ENCODE measurements around the gene SENP3. TPM values are rescaled to one million over a fixed set of nuclear protein-coding genes. Genes with fewer than 3 reads are reported as not detected.

The SENP3 gene
- total RNA-seq, 1 donor from 2014 or later = 55.8 TPM

DNA sequence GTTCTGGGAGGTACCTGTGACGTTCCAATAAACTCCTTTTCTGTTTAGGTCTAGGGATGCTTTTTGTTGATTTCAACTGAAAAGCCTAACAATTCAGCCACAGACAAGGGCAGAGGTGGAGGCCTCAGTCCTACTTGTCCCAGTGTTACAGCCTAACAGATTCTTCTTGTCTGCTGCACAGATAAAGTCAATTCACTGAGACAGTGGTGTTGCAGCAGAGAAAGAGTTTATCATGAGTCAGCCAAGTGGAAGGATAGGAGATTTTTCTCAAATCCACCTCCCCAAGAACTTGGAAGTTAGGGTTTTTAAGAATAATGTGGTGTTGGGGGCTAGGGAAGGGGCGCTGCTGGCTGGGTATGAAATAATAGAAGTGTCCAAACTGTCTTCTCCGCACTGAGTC lies 23.7 kb upstream of the SENP3 start:
- POLR2A ChIA-PET = no interaction called here

DNA sequence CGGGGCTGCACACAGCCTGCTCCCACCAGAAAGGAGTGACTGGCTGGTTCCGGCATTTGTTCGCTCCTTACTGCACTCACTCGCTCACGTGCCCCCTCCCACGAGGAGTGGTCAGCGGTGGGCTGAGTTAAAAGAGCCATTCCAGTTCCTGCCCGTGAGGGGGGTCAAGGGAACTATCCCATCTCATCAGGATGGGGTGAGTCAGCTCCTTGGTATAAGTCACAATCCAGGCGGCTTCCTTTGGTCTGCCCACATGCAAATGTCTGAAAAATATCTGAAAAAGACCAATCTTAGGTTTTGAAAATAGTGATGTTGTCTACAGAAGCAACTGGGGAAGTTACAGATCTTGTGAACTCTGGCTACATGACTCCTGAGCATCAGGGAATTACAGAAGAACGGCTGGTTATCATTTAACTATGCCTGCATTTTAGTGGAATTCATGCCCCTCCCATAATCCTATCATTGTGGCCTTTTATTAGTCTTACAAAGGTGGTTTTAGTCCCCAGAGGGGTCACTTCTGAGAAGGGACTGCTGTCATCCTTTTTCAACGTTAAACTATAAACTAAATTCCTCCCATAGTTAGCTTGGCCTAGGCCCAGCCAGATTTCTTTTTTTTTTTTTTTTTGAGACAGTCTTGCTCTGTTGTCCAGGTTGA lies 22.7 kb upstream of the SENP3 start:
- TF ChIP-seq, protein P1, sequence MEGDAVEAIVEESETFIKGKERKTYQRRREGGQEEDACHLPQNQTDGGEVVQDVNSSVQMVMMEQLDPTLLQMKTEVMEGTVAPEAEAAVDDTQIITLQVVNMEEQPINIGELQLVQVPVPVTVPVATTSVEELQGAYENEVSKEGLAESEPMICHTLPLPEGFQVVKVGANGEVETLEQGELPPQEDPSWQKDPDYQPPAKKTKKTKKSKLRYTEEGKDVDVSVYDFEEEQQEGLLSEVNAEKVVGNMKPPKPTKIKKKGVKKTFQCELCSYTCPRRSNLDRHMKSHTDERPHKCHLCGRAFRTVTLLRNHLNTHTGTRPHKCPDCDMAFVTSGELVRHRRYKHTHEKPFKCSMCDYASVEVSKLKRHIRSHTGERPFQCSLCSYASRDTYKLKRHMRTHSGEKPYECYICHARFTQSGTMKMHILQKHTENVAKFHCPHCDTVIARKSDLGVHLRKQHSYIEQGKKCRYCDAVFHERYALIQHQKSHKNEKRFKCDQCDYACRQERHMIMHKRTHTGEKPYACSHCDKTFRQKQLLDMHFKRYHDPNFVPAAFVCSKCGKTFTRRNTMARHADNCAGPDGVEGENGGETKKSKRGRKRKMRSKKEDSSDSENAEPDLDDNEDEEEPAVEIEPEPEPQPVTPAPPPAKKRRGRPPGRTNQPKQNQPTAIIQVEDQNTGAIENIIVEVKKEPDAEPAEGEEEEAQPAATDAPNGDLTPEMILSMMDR (IDR thresholded peaks at IDR 0.05) = no peak
- Mint-ChIP-seq H3K4me1 (no peaks in the 10 kb centered on the region), H3K27me3 (no peaks in the 10 kb centered on the region), H3K36me3 (ENCODE audit: low read depth) (no peaks in the 10 kb centered on the region), H3K4me3 (no peak overlapping the region), H3K27ac (no peak overlapping the region), H3K9me3 (no peaks in the 10 kb centered on the region)
- intact Hi-C loops (cut with micrococcal nuclease) = no loop called here
- ATAC-seq (ENCODE audit: low read depth) = no peak
- CTCF ChIA-PET = no interaction called here
- POLR2A ChIA-PET = no interaction called here
- DNase-seq = no peak

More for the DNA sequence above, 23.7 kb upstream of the SENP3 start:
- Mint-ChIP-seq H3K4me3 (no peak overlapping the region), H3K9me3 (no peaks in the 10 kb centered on the region), H3K27ac (no peak overlapping the region), H3K27me3 (no peaks in the 10 kb centered on the region), H3K36me3 (ENCODE audit: low read depth) (no peaks in the 10 kb centered on the region), H3K4me1 (no peaks in the 10 kb centered on the region)
- intact Hi-C loops (cut with micrococcal nuclease) = no loop called here
- CTCF ChIA-PET = interaction anchor here (0.5 kb wide), 1 partner anchor 745 kb away, joined by 4 read pairs; no protein-coding TSS in a partner anchor
- DNase-seq (no peak), ATAC-seq (ENCODE audit: low read depth) (no peak)
- TF ChIP-seq, protein P1 (IDR thresholded peaks at IDR 0.05) = no peak

DNA sequence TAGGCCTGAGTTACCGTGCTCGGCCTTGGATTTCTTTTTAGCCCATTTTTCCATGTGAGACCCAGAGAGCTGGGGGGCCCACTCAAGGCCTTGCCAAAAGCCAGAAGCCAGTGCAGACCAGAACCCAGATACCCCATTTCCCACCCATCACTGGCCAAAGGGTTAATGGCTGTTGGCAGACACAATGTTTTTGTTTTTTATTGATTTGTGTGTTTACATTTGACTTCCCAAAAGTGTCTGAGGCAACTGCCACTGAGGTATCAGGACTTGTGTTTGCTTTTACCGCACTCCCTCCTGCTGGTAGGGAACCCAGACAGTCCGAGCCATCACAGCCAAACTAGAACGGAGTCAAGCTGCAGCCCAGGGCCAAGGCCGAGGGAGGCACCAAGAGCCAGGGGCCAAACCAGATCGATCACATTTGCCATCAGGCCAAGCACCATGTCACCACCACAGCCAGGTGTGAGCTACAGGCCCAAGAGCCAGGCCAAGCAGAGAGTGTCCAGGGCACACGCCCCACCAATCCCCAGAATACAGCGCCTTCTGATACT lies 20.6 kb upstream of the SENP3 start:
- ChIA-PET CTCF (interaction anchor here (1.3 kb wide), 1 partner anchor 18 kb away, joined by 3 read pairs; no protein-coding TSS in a partner anchor), POLR2A (interaction anchor here (0.6 to 0.9 kb wide), 2 partner anchors 8 to 145 kb away, joined by 3 to 5 read pairs; no protein-coding TSS in a partner anchor)
- TF ChIP-seq, protein P1 (IDR thresholded peaks at IDR 0.05) = no peak
- no peak for ATAC-seq (ENCODE audit: low read depth)
- H3K27ac Mint-ChIP-seq = no peak overlapping the region
- no peak overlapping the region for H3K4me3 Mint-ChIP-seq
- no peaks in the 10 kb centered on the region for H3K4me1 Mint-ChIP-seq
- H3K9me3 Mint-ChIP-seq = no peaks in the 10 kb centered on the region
- no peaks in the 10 kb centered on the region for H3K36me3 Mint-ChIP-seq (ENCODE audit: low read depth)
- H3K27me3 Mint-ChIP-seq = no peaks in the 10 kb centered on the region
- no peak for DNase-seq
- intact Hi-C loops (cut with micrococcal nuclease) = no loop called here

DNA sequence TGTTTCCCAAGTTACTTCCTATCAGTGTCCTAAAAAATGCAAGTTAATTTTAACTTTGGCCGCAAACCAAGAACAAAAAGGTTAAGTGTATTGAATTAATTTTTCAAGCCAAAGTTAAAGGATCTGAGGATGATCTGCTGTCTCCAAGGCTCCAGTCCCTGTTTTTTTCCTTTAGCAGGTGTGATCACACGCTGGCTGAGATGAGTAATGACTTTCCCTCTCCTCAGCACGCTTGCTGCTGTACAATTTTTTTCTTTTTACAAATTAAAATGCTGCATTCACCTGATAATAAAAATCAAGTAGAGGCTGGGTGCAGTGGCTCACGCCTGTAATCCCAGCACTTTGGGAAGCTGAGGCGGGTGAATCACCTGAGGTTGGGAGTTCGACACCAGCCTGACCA lies 16.8 kb upstream of the SENP3 start:
- ChIA-PET POLR2A (no interaction called here), CTCF (interaction anchor here (0.9 to 2.5 kb wide), 2 partner anchors 30 to 108 kb away, joined by 3 to 11 read pairs; no protein-coding TSS in a partner anchor)
- TF ChIP-seq, protein P1 (IDR thresholded peaks at IDR 0.05) = no peak
- H3K27me3 Mint-ChIP-seq = no peaks in the 10 kb centered on the region
- no peak overlapping the region for H3K27ac Mint-ChIP-seq
- intact Hi-C loops (cut with micrococcal nuclease) = no loop called here
- peaks cover 3% of the 10 kb centered on the region for H3K36me3 Mint-ChIP-seq (ENCODE audit: low read depth)
- DNase-seq (no peak), ATAC-seq (ENCODE audit: low read depth) (no peak)
- H3K4me1 Mint-ChIP-seq = peaks cover 16% of the 10 kb centered on the region
- no peak overlapping the region for H3K4me3 Mint-ChIP-seq
- H3K9me3 Mint-ChIP-seq = no peaks in the 10 kb centered on the region

All from activated B cell treated with CpG ODN at 0.5 μM for 24 hours (primary cell).